ENCODE results near the gene PTCD2. TPM values are rescaled to one million over a fixed set of nuclear protein-coding genes. Genes with fewer than 3 reads are reported as not detected.

The PTCD2 gene
- total RNA-seq, 4 donors from 2014 or later, result 3.5 to 7.1 (median 5.8) TPM

DNA sequence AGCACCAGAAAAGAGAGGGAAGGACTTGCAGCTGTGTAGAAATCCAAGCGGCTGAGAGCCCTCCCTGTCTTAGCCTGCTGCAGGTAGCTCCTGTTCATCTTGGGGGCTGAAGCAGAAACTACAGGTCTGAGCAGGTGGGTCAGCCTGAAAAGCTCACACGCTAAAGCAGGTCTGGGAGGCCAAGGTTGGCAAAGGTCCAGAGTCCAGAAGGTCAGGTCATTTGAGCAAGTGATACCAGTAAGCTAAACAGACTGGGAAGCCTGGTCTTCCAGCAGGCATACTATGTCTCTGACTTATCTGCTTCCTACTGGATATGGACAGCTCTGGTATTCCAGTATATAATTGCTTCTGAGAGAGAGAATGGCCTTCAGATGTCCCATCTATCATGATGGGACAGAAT lies 26.2 kb downstream of the PTCD2 start:
- H3K4me1 ChIP-seq, result no peaks in the 10 kb centered on the region
- TF ChIP-seq POLR2A (IDR thresholded peaks at IDR 0.05; ENCODE audit: low read depth) (no peak), POLR2AphosphoS5 (IDR thresholded peaks at IDR 0.05) (no peak), CTCF (IDR thresholded peaks at IDR 0.05) (no peak), EP300 (IDR thresholded peaks at IDR 0.05) (no peak)
- intact Hi-C loops (cut with DNase I), result no loop called here
- no peaks in the 10 kb centered on the region for H3K27me3 ChIP-seq
- H3K9me3 ChIP-seq, result no peaks in the 10 kb centered on the region
- peaks cover 0 to 33% (median 10%) of the 10 kb centered on the region in 4 donors for H3K36me3 ChIP-seq
- no peak overlapping the region for H3K4me3 ChIP-seq
- WGBS, result 96% methylated on average over 2 of the region's 2 CpGs
- no peak for DNase-seq (ENCODE audit: extremely low spot score)
- no peak overlapping the region for H3K27ac ChIP-seq (replicated peaks in 1 of 4)

DNA sequence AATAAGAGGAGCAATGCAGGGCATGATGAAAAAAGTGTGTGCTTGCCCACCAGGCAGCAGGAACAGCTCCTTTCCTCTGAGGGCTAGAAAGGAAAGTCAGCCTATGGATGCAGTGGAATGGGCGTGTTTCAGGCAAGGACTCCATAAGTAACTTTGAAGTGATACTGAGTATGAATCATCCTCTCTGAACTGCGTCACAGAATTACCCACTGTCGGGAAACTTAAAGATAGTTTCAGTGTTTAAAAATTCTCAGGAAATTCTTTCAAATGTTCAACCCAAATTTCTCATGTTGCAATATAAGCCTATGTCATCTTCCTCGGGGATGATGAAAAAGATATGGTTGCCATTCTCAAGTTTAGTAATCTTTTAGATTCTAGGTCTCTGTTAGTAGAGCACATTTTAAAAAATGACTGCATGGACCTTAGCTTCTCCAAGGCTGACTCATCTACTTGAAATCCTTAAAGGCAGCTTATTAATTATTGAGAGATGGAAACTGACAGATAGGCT lies 27.7 kb downstream of the PTCD2 start:
- TF ChIP-seq EP300 (IDR thresholded peaks at IDR 0.05), result no peak
- no peak for TF ChIP-seq POLR2A (IDR thresholded peaks at IDR 0.05; ENCODE audit: low read depth)
- no peak for TF ChIP-seq POLR2AphosphoS5 (IDR thresholded peaks at IDR 0.05)
- no peak for TF ChIP-seq CTCF (IDR thresholded peaks at IDR 0.05)
- no peaks in the 10 kb centered on the region for H3K4me1 ChIP-seq
- H3K27me3 ChIP-seq, result no peaks in the 10 kb centered on the region
- no peak overlapping the region for H3K4me3 ChIP-seq
- H3K36me3 ChIP-seq, result peaks cover 0 to 23% (median 8%) of the 10 kb centered on the region in 4 donors
- DNase-seq (ENCODE audit: extremely low spot score), result no peak
- intact Hi-C loops (cut with DNase I), result no loop called here
- WGBS, result 83% methylated on average over 4 of the region's 4 CpGs
- no peak overlapping the region for H3K27ac ChIP-seq (replicated peaks in 1 of 4)
- no peaks in the 10 kb centered on the region for H3K9me3 ChIP-seq

DNA sequence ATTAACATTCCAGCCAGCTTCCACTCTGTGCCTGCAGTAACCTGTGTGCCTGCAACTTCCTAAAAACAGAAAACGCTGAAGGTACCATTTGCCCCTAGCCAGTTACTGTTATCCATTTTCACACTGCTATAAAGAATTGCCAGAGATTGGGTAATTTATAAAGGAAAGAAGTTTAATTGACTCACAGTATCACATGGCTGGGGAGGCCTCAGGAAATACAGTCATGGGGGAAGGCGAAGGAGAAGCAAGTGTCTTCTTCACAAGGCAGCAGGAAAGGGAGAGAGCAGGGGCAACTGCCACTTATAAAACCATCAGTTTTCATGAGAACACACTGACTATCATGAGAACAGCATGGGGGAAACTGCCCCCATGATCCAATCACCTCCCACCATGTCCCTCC lies 31.2 kb downstream of the PTCD2 start:
- intact Hi-C loops (cut with DNase I), result no loop called here
- no peak for DNase-seq (ENCODE audit: extremely low spot score)

GRCh38 chr5:72352616-72353015 lies 32.4 kb downstream of the PTCD2 start:
- no peak for DNase-seq (ENCODE audit: extremely low spot score)
- TF ChIP-seq POLR2A (IDR thresholded peaks at IDR 0.05; ENCODE audit: low read depth) (no peak), CTCF (IDR thresholded peaks at IDR 0.05) (no peak), EP300 (IDR thresholded peaks at IDR 0.05) (no peak), POLR2AphosphoS5 (IDR thresholded peaks at IDR 0.05) (no peak)
- 96% methylated on average over 1 of the region's 1 CpG for WGBS
- H3K36me3 ChIP-seq, result no peaks in the 10 kb centered on the region
- H3K4me1 ChIP-seq, result no peaks in the 10 kb centered on the region
- no peak overlapping the region for H3K27ac ChIP-seq (replicated peaks in 1 of 4)
- intact Hi-C loops (cut with DNase I), result no loop called here
- H3K27me3 ChIP-seq, result no peaks in the 10 kb centered on the region
- H3K9me3 ChIP-seq, result no peaks in the 10 kb centered on the region
- H3K4me3 ChIP-seq, result no peak overlapping the region

More for the DNA sequence above, 31.2 kb downstream of the PTCD2 start:
- H3K27ac ChIP-seq (replicated peaks in 1 of 4), result no peak overlapping the region
- H3K9me3 ChIP-seq, result no peaks in the 10 kb centered on the region
- H3K4me1 ChIP-seq, result no peaks in the 10 kb centered on the region
- TF ChIP-seq EP300 (IDR thresholded peaks at IDR 0.05), result no peak
- no peak for TF ChIP-seq POLR2AphosphoS5 (IDR thresholded peaks at IDR 0.05)
- no peak for TF ChIP-seq CTCF (IDR thresholded peaks at IDR 0.05)
- TF ChIP-seq POLR2A (IDR thresholded peaks at IDR 0.05; ENCODE audit: low read depth), result no peak
- H3K36me3 ChIP-seq, result no peaks in the 10 kb centered on the region
- H3K4me3 ChIP-seq, result no peak overlapping the region
- no peaks in the 10 kb centered on the region for H3K27me3 ChIP-seq
- WGBS, result 92% methylated on average over 2 of the region's 2 CpGs

- TF ChIP-seq POLR2A (IDR thresholded peaks at IDR 0.05; ENCODE audit: low read depth) (no peak), CTCF (IDR thresholded peaks at IDR 0.05) (no peak), POLR2AphosphoS5 (IDR thresholded peaks at IDR 0.05) (no peak), EP300 (IDR thresholded peaks at IDR 0.05) (no peak)
- H3K4me3 ChIP-seq, result no peak overlapping the region
- H3K9me3 ChIP-seq, result no peaks in the 10 kb centered on the region
- H3K27me3 ChIP-seq, result no peaks in the 10 kb centered on the region
- H3K4me1 ChIP-seq, result no peaks in the 10 kb centered on the region
- intact Hi-C loops (cut with DNase I), result no loop called here
- peaks cover 0 to 2% (median 1%) of the 10 kb centered on the region in 4 donors for H3K36me3 ChIP-seq
- H3K27ac ChIP-seq (replicated peaks in 1 of 4), result no peak overlapping the region
- DNase-seq (ENCODE audit: extremely low spot score), result no peak
Measured at GRCh38 chr5:72353046-72353445, 32.9 kb downstream of the PTCD2 start.

Data from esophagus muscularis mucosa (tissue), 4 donors.